Vagina (tissue), 2 donors: ENCODE results near the gene HOXB9. TPM values are rescaled to one million over a fixed set of nuclear protein-coding genes. Genes with fewer than 3 reads are reported as not detected.

Experiments
- DNase-seq, 2 donors: peaks; one replicate each; pipeline ENCODE4 v3.0.0-alpha.2; 2017; ENCODE audit errors: extremely low spot score in 2 of 2
- H3K27ac ChIP-seq: fragments of 200-600 bp; sonication (generic); one replicate; pipeline ENCODE4 v1.5.1; 2019
- H3K27me3 ChIP-seq: fragments of 200-600 bp; sonication (generic); one replicate; pipeline ENCODE4 v1.5.1; 2019
- H3K36me3 ChIP-seq, 2 donors: fragments of 200-600 bp; sonication (generic); one replicate each; pipeline ENCODE4 v1.5.1; 2017 to 2019
- H3K4me1 ChIP-seq: fragments of 200-600 bp; sonication (generic); one replicate; pipeline ENCODE4 v1.5.1; 2019
- H3K4me3 ChIP-seq, 2 donors: fragments of 200-600 bp; sonication (generic); 1 replicate in 1 of 2; 2 replicates in 1 of 2; pipeline ENCODE4 v1.5.1; 2016 to 2019
- H3K9me3 ChIP-seq: fragments of 200-600 bp; sonication (generic); one replicate; pipeline ENCODE4 v1.5.1; 2019
- CTCF ChIP-seq, 3 experiments: fragments of 450-650 bp in 2 of 3; fragments of 200-600 bp in 1 of 3; sonication (generic) in 1 of 3; IDR thresholded peaks; one replicate each; pipeline ENCODE4 v1.5.1; 2017 to 2019; ENCODE audit warnings: antibody characterized with exemption in 3 of 3, mild to moderate bottlenecking in 2 of 3, moderate library complexity in 2 of 3
- POLR2A ChIP-seq, 2 donors: fragments of 450-650 bp; IDR thresholded peaks; one replicate each; pipeline ENCODE4 v1.6.1; 2017; ENCODE audit warnings: antibody characterized with exemption in 2 of 2, mild to moderate bottlenecking in 2 of 2, moderate library complexity in 2 of 2
- POLR2AphosphoS5 ChIP-seq, 2 donors: sonication (generic); formaldehyde crosslinking; IDR thresholded peaks; one replicate each; pipeline ENCODE4 v1.9.0; 2017; ENCODE audit warnings: antibody characterized with exemption in 2 of 2, mild to moderate bottlenecking in 2 of 2, low read depth in 1 of 2; ENCODE audit not compliant: insufficient read depth in 1 of 2
- intact Hi-C: fragments of 100-400 bp; cut with DNase I; formaldehyde crosslinking; loops from one replicate; pipeline ENCODE4 v1.15.1; 2023
- total RNA-seq: library from RNA; depleted of rRNA; stranded (reverse); fragments of >200 nt; gene quantifications from one replicate; pipeline ENCODE4 v1.2.3, GENCODE V29; 2016

HOXB9 gene
- total RNA-seq, 1 donor from 2014 or later = not detected

GRCh38 chr17:48624118-48624517, 2.0 kb downstream of the HOXB9 start:
- intact Hi-C loops = no loop called here
- no peaks in the 10 kb centered on the region for H3K36me3 ChIP-seq
- peaks cover 25% of the 10 kb centered on the region for H3K4me1 ChIP-seq
- no peak for TF ChIP-seq POLR2AphosphoS5 (IDR thresholded peaks at IDR 0.05; ENCODE audit: insufficient read depth in 1 of 2, low read depth in 1 of 2)
- TF ChIP-seq CTCF (IDR thresholded peaks at IDR 0.05) = no peak
- TF ChIP-seq POLR2A (IDR thresholded peaks at IDR 0.05) = no peak
- peaks cover 13% of the 10 kb centered on the region for H3K27me3 ChIP-seq
- H3K9me3 ChIP-seq = no peaks in the 10 kb centered on the region
- H3K4me3 ChIP-seq = no peak overlapping the region
- DNase-seq = no peak
- no peak overlapping the region for H3K27ac ChIP-seq

- intact Hi-C loops = no loop called here
- TF ChIP-seq POLR2A (IDR thresholded peaks at IDR 0.05) = no peak
- no peak for TF ChIP-seq CTCF (IDR thresholded peaks at IDR 0.05)
- no peak for TF ChIP-seq POLR2AphosphoS5 (IDR thresholded peaks at IDR 0.05; ENCODE audit: insufficient read depth in 1 of 2, low read depth in 1 of 2)
- Histone ChIP-seq H3K4me3 (no peak overlapping the region), H3K36me3 (no peaks in the 10 kb centered on the region), H3K4me1 (peaks cover 25% of the 10 kb centered on the region), H3K9me3 (no peaks in the 10 kb centered on the region), H3K27ac (no peak overlapping the region), H3K27me3 (peaks cover 13% of the 10 kb centered on the region)
- DNase-seq = no peak
Measured at GRCh38 chr17:48623583-48623982, 2.6 kb downstream of the HOXB9 start.

GRCh38 chr17:48622857-48623256, 3.3 kb downstream of the HOXB9 start:
- no peaks in the 10 kb centered on the region for H3K36me3 ChIP-seq
- intact Hi-C loops = no loop called here
- H3K4me3 ChIP-seq = no peak overlapping the region
- TF ChIP-seq CTCF (IDR thresholded peaks at IDR 0.05) = no peak
- TF ChIP-seq POLR2AphosphoS5 (IDR thresholded peaks at IDR 0.05; ENCODE audit: insufficient read depth in 1 of 2, low read depth in 1 of 2) = no peak
- no peak for TF ChIP-seq POLR2A (IDR thresholded peaks at IDR 0.05)
- H3K9me3 ChIP-seq = no peaks in the 10 kb centered on the region
- H3K27ac ChIP-seq = no peak overlapping the region
- no peak for DNase-seq
- H3K4me1 ChIP-seq = peaks cover 30% of the 10 kb centered on the region
- H3K27me3 ChIP-seq = peaks cover 13% of the 10 kb centered on the region

GRCh38 chr17:48621410-48622392, 4.5 kb downstream of the HOXB9 start:
- TF ChIP-seq POLR2A (IDR thresholded peaks at IDR 0.05) (no peak), CTCF (IDR thresholded peaks at IDR 0.05) (no peak), POLR2AphosphoS5 (IDR thresholded peaks at IDR 0.05; ENCODE audit: insufficient read depth in 1 of 2, low read depth in 1 of 2) (no peak)
- Histone ChIP-seq H3K4me3 (no peak overlapping the region), H3K9me3 (no peaks in the 10 kb centered on the region), H3K4me1 (peaks cover 31% of the 10 kb centered on the region), H3K27me3 (peaks cover 9% of the 10 kb centered on the region), H3K36me3 (no peaks in the 10 kb centered on the region), H3K27ac (no peak overlapping the region)
- intact Hi-C loops = no loop called here
- DNase-seq = no peak
